Medulla oblongata (tissue), 1 donor: ENCODE data around the gene EIF1AD.
"Not testable (repeated sequence)": the region's sequence is repeated elsewhere in the genome, so short reads cannot be mapped to it uniquely, and the experiment has no call there.

ENCODE experiments used
- DNase-seq: peaks from one replicate; pipeline ENCODE4 v3.0.0-alpha.2; 2015; ENCODE audit errors: extremely low spot score

The EIF1AD gene, protein sequence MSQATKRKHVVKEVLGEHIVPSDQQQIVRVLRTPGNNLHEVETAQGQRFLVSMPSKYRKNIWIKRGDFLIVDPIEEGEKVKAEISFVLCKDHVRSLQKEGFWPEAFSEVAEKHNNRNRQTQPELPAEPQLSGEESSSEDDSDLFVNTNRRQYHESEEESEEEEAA

DNA sequence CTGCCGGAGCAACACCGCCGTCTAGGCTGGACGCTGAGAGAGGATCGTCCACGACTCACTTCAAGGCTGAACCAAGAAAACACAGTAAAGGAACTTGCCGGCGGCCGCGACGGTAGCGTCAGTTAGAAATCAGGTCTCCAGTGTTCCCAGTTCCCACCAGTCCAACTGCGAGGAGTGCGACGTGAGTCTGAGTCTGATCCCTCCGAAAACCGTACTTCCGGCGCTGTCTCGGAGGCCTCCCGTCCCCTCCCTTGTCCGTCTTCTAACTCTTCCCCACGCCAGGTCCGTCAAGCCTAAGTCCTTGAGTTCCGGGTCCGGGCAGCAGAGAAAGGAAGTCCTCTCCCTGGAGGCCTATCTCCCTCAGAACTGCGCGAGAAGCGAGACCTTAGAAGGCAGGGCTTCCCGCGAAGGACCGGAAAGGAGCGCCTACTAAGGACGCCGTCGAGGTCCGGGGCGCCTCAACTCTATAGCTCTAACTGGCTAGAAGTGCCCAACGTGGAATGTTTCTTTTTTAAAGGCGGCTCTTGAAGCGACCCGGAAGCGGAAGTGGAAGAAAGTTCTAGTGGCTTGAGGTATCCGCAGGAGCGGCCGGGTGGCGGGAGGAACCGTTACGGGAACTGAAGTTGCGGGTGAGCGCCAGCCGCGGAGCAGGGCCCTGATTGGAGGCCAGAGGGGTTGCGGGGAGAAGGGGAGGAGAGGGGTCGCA is at the start of gene EIF1AD, which contains the start of gene BANF1:
EIF1AD (minus strand) TSS at position 216 of the 706 bp plus-strand sequence. CDS start 1,768 bp downstream, outside the sequence.
BANF1 (plus strand) TSS at position 562 of the 706 bp plus-strand sequence. CDS start 748 bp downstream, outside the sequence.
- peak; percentile 98 for DNase-seq

DNA sequence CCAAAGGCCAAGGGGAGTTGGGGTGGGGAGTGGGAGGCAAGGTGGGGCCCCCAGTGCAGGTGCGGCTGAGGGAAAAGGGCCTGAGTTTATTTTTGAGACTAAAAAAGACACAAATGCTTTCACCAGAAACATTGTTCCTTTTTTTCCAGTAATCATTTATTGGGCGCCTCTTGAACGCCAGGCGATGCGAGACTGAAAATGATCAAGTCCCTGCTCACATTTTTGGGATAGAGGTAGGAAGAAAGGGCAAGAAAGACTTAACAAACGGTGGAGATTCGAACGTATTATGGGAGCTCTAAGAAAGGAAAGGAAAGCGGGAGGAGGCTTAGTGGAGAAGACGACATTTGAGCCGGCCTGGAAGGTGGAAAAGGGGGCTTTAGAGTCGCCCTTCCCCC is 49.4 kb upstream of the EIF1AD start:
- no peak for DNase-seq

DNA sequence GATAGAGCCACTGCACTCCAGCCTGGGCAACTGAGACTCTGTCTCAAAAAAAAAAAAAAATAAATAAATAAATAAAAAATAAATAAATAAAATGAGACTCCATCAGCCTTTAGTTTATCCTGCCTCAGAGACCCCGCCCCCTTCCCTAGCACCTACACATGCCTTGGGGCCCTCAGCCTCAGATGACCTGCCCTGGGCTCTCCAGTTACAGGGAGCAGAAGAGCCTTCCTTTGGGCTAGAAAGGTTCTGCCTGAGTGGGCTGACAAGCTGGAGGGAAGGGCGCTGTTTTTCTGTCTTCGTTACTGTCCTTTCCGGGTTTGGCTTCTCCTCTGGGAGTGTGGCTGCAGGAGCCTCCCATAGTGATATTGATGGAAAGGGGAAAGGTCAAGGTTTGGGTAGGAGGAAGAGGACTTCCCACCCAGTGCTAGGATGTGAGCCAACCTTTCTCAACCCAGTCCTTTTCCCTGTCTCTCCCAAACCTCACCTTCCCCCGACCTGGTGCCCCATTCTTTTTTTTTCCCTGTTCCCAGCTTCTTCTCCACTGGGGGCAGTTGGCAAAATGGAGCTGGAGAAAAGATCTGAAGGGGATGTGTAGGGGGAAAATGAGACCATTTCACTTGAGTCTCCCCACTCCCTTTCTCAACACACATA is 48.7 kb upstream of the EIF1AD start:
- DNase-seq = no peak

DNA sequence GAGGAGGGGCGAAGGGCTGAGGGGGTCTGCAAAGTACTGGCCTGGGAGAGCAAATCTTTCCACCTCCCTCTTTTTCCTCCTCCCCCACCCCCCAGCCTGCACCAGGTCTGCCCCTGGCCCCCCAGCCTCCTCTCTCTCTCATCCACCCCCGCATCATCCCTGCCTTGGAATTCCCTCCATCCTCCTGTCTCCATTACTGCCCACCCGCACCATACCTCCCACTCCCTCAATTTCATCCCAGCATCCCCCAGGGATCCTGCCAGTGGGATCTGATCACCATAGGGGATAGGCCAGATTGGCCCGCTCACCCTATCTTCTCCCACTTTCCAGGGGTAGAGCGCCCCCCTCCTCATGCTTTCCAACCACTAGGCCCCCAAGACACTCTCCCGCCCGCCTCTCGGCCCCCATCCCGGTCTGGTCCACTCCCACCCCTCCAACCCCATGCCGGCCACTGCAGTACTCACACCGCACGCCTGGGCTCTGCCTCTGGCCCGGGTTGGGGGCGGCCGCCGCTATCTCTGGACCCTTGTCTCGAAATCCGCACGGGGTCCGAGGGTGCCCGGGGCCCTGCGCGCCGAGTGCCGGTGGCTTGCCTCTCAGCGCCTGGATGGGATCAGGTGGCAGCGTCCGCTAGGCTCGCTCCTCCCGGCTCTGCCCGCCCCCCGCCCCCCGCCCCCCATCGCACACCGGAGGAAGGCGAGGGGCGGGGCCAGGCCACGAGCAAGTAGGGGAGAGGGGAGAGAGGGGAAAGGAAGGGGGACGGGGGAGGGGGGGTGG is 46.8 kb upstream of the EIF1AD start, which contains the start of gene GAL3ST3:
GAL3ST3 (minus strand) TSS at position 615 of the 777 bp plus-strand sequence. CDS start 3,746 bp downstream, outside the sequence.
- no peak for DNase-seq

DNA sequence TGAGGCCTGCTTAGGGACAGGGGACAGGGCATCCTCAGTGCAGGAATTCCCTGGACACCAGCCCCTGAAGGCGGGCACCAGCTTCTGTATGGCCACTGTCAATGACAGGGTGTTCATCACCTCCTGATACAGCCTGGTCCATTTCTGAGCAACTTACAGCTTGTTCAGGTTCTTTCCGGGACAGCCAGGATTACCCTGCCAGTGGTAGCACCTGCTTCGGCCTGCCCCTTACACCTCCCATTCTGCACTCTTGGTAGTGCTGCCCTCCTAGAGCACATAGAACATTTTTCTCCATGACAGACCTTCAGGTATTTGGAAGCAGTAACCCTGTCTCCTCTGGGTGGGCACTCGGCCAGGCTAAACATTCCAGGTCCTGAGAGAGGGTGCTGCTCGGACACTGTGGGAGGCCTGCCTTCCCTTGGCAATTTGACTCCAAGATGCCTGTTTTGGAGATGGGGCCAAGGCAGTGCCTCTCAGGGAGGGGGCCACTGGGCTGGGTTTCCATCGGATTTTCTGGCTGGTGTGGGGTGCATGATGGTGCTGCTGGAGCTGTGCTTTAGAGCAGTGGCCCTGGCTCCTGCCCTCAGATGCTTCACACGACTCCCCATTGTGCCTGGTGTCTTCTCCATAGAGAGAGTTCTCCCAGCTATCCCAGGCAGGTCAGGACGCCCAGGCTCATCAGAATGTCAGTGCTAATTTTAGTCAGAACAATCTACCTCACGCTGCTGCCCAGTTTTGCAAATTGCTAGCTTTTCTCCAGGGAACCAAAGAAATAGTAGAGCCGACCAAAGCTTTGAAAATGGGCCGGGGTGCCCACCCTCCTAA is 45.8 kb upstream of the EIF1AD start:
- DNase-seq = no peak

DNA sequence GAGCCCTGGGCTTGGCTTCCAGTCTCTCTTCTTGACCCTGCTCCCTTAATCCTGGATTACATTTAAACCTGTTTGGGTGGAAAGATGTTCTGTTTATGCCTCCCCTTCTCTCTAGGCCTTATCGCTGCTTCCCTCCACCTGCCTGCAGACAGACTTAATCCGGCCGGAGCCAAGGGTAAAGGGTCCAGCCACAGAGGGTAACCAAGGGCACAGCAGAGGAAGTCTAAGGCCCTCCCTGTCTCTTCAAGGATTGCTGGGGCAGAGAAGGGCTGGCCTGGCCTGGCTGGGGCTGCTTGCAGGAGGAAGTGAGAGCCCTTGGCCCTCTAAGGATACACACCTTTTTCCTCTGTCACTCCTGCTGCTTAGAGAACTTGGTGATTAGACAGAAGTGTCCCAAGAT is 44.9 kb upstream of the EIF1AD start:
- DNase-seq = no peak

DNA sequence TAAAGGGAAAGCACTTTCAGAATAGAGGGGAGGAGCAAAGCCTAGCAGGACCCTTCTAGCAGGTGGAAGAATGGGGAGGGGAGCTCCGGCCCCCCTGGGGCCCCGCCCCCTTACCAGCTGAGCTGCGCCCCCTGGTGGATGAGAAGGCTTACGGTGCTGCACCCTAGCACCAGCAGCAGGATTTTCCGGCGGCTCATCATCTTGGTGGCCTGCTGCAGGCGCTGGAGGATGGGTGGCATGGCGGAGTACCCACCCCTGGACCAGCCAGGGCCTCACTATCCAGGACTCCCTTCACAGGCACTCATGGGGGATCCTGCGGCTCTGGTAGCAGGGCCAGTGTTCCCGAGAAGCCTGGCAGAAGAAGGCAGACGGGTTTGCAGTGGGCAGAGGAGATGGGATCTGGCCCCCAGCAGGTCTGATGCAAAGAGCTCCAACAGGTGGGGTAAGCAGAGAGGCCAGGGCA is 43.3 kb upstream of the EIF1AD start:
- peak; percentile 87 for DNase-seq

DNA sequence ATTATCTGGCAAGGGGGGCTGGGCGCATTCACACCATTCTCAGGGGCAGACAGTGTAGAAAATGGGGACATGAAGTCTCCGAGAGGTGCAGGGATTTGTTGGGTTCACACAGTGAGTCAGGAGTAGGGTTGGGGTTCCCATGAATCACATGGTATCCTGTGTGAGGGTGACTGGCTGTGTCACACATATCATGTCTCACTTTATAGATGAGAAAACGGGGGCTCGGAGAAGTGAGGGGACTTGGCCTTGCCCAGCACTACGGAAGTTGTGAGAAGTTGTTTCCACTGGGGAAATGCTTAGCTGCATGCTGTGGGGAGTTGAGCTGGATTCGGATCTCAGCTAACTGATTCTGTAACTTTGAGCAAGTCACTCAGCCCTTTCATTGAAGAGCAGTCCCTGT is 42.8 kb upstream of the EIF1AD start:
- no peak for DNase-seq

DNA sequence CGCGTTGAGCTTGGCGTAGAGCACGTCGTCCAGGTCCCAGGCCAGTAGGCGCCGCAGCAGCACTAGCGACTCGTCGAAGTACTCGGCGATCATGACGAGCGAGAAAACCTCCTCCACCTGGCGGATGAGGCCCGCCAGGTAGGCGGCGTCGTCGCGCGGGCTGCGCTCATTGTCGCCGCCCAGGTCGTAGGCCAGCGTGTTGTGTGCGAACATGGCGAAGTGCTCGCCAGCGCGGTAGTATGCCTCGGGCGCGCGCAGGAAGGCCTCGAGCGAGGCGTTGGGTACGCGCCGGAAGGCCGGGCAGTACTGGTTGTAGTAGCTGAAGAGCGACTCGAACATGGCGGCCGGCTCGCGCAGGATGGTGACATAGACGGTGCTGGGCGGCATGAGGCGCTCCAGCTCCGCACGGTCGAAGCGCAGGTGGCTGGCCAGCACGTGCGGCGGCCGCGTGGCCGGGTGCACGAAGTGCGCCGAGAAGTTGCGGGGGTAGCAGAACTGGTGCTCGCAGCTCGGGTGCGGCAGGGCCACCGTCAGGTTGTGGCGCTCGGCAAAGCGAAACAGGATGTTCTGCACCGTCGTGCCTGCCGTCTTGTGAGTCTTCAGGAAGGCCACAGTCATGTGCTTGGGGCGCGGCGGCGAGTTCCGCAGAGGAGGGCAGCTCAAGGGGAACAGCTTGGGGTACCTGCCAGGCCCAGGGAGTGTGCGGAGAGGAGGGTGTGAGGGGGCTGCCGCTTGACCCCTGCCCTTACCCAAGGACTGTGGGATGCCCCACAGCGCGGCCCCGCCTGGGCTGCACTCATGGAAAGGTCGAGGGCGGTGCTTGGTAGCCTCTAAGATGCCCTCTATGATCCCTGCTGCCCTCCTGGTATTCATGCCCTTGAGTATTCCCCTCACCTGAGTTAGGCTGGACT is 41.3 kb upstream of the EIF1AD start:
- no peak for DNase-seq

DNA sequence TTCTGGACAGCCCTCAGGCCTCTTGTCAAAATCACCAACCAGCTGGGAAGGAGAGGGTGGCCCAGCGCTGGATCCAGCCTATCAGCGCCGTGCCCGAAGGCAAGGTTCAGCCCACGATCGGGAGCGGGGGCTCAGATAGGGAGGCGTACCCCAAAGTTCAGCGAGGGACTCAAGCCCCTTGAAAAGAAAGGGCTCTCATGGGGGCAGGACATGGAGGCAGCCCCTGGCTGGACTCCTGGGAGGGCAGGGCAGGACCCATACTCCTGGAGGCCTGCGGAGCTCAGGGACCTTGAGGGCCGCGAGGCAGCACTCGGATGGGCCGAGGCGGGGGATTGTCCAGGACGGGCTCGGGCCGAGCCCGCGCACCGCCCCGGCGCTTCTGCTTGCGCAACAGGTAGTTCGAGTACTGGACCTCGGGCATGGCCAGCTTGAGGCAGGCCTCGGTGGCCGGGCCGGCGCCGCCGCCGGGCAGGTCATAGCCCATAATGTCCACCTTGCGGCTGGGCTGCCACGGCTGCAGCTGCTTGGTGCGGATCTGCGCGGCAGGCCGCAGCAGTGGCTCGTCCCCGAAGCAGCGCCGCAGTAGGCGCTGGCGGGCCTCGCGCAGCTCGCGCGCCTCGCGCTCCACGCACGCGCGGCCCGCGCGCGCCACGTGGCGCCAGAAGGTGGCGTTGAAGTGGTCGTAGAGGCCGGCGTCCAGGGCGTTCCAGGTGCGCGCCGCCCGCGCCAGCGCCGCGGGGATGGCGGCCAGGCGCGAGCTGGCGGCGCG is 40.5 kb upstream of the EIF1AD start:
- DNase-seq = no peak

DNA sequence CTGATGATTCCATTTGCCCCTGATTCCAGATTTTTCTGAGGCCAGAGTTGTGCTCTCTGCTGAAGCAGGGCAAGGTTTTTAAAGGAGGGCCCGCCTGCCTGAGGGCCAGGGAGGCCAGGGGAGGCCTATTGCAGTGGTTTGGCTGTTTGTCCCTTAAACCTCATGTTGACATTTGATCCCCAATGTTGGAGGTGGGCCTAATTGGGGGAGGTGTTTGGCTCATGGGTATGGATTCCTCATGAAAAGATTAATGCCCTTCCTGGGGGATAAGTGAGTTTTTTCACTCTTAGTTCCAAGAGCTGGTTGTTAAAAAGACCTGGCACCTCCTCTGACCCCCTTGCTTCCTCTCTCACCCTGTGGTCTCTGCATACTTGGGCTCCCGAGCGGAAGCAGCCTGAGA is 37.8 kb upstream of the EIF1AD start:
- DNase-seq = no peak

DNA sequence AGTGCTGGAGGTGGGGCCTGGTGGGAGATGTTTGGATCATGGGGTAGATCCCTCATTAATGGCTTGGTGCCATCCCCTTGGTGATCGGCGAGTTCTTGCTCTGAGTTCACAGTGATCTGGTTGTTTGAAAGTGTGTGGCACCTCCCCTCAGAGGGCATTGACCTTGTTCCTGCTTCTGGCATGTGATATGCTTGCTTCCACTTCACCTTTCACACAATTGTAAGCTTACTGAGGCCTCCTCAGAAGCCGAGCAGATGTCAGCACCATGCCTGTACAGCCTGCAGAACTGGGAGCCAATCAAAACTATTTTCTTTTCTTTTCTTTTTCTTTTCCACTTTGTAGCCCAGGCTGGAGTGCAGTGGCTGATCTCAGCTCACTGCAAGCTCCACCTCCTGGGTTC is 35.4 kb upstream of the EIF1AD start:
- no peak for DNase-seq

DNA sequence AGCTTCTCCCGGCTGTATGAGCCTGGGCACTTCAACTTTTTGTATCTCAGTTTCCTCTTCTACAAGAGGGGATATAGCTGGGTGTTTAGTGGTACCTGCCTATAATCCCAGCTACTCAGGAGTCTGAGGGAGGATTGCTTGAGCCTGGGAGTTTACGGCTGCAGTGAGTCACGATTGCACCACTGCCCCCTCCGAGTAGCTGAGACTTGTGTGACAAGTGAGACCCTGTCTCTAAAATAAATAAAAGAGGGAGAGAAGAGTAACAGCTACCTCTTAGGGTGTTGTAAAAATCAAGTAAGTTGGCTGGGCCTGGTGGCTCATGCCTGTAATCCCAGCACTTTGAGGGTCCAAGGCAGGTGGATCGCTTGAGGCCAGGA is 34.4 kb upstream of the EIF1AD start:
- no peak for DNase-seq

DNA sequence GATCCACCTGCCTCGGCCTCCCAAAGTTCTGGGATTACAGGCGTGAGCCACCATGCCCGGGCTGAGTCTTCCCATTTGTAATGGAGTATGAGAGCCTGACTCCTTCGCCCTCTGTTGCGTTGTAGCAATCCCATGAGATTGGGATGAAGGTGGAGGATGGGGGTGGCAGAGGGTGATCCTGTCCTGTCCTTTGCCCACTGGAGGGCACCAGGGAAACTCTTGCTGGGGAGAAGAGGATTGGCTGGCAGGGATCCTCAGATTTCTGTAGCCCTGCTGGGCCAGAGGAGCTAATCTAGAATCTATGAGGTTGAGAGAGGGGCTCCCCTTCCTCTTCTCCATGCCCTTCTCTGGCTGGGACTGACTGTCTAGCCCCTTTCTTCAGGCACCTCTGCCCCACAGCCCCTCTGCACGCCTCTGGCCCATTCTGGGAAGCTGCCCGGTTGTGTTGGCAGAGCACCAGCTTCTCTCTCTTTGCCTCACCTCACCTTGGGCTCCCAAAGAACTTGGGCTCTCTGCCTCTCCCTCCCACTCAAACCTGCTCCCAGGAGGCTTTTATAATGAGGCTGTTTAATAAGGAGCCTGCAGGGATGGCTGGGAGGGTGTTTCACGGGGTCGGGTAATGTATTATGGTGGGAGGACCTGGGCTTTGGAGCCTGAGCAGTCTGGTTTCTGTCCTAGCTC is 33.8 kb upstream of the EIF1AD start:
- DNase-seq = no peak

DNA sequence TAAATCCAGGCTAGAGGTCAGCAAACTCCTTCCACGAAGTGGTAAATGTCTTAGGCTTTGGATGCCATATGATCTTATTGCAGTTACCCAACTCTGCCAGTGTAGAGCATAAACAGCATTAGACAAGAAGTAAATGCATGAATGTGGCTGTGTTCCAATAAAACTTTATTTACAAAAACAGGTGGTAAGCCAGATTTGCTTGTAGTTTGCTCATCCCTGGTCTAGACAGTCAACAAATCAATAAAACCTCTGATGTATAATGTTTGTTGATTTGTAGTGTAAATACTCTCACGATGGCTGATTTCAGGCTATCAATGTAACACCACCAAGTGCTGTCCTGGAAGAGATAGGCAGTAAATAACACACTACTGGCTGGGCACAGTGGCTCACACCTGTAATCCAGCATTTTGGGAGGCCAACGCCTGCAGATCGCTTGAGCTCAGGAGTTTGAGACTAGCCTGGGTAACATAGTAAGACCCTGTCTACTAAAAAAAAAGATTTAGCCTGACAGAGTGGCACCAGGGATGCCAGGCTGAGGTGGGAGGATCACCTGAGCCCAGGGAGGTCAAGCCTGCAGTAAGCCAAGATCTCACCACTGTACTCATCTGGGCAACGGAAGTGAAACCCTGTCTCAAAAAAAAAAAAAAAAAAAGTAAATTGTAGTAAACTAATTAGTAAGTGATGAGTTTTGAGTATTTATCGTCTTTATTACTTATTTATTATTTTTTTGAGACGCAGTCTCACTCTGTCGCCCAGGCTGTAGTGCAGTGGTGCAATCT is 31.2 kb upstream of the EIF1AD start:
- no peak for DNase-seq

DNA sequence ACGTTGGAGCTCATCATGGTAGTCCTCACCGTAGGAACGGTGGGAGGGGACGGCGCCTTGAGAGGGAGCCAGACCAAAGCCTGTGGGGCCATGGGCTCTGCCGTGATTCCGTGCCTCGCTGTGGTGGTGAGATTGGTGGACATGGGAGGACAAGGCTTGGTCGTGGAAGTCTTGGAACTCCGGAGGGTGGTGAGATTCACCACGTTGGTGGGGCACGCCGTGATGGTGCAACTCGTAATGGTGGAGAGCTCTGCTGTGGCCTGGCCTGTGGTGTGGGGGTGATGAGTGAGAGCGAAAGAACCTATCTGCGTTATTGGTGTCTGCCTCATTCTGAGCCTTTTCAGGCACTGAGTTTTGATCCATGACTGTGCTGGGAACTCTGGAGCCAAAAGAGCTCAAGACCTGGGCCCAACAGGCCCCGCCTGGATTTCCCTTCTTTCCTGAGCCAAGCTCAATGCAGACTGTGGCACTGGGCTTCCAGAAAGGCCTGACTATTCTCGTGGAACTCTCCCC is 24.1 kb upstream of the EIF1AD start, which contains the start of gene CATSPER1:
CATSPER1 (minus strand) TSS at position 463 of the 513 bp plus-strand sequence; CDS start at position 363, 100 bp downstream.
- no peak for DNase-seq

DNA sequence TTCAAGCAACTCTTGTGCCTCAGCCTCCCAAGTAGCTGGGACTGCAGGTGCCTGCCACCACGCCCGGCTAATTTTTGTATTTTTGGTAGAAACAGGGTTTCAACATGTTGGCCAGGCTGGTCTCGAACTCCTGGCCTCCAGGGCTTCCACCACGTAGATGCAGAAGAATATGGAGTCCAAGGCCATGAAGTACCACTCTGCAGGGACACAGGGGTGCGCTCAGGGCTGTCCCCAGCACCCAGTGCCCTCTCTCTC is 21.2 kb upstream of the EIF1AD start:
- DNase-seq = not testable (repeated sequence)
